Measurements from ENCODE around the gene DNAAF5. TPM values are rescaled to one million over a fixed set of nuclear protein-coding genes. Genes with fewer than 3 reads are reported as not detected.

DNAAF5 gene
- total and polyA plus RNA-seq, 9 of the 15 experiments (the other 6 are each of a cell fraction or from before 2014, with no cell fraction given) = 3.1 to 69.7 (median 19.1) TPM

DNA sequence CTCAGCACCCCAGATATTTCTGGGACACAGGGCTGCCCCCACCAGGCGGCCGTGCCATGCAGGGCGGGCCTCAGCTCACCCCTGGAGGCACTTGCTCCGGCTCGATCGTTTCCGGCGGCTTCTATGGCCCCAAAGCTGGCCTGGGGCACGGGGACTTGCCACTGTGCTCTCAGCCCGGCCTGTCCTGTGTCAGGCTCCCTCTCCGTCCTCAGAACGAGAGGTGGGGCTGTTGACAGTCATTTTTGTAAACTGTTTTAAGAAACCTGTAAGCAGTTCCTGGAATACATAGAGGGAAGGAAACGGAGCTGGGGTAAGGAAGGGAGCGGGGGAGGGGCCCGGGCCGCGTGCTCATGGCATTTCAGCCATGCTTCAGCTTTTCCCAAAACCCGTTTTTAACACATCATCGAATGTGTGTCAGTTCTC lies 31.3 kb downstream of the DNAAF5 start:
- Histone ChIP-seq H4K20me1 (replicated peaks; ENCODE audit: control insufficient read depth, insufficient read depth, low read length) (no peaks in the 10 kb centered on the region), H3K79me2 (ENCODE audit: control insufficient read depth, insufficient read depth, low read length) (no peaks in the 10 kb centered on the region), H3K9ac (ENCODE audit: insufficient read depth in 1 of 2, low read depth in 2 of 2, low read length in 2 of 2) (no peak overlapping the region), H3K27me3 (ENCODE audit: control insufficient read depth in 2 of 2, insufficient read depth in 2 of 2, low read length in 2 of 2) (no peaks in the 10 kb centered on the region), H3K4me1 (replicated peaks in 1 of 2; ENCODE audit: control insufficient read depth in 2 of 2, insufficient read depth in 2 of 2, low read length in 2 of 2) (peaks cover 0 to 16% of the 10 kb centered on the region in 2 experiments; a peak in 3 of 5 replicates), H3K9me1 (ENCODE audit: control insufficient read depth, insufficient read depth, low read length) (no peaks in the 10 kb centered on the region), H3K4me3 (no peak overlapping the region), H3K36me3 (ENCODE audit: control insufficient read depth, insufficient read depth, low read length) (peaks cover 84% of the 10 kb centered on the region; the same call in 2 of the 3 replicates), H3K27ac (ENCODE audit: extremely low read depth, low read depth, low read length) (no peak overlapping the region), H3K9me3 (replicated peaks; ENCODE audit: control insufficient read depth, insufficient read depth, low read depth, low read length) (no peaks in the 10 kb centered on the region), H2AFZ (ENCODE audit: low read depth, low read length) (no peak overlapping the region), H3K4me2 (ENCODE audit: insufficient read depth, low read length) (no peak overlapping the region)
- WGBS (ENCODE audit: insufficient coverage, low coverage, missing lambda C conversion rate) = 80% methylated on average over 19 of the region's 19 CpGs
- in situ Hi-C loops (cut with MboI) (no loop called here), intact Hi-C loops (cut with micrococcal nuclease) (no loop called here)
- DNase-seq (ENCODE audit: extremely low read depth in 1 of 4, low spot score in 3 of 4) (peak in 2 of 4 experiments; percentile 10 to 23), ATAC-seq (no peak), FAIRE-seq (no peak)
- BruUV-seq (replicated peaks) = no TSS peak
- ChIA-PET POLR2A (no interaction called here), CTCF (ENCODE audit: low intra/inter-chr PET ratio) (no interaction called here)
- TF ChIP-seq, protein P1, sequence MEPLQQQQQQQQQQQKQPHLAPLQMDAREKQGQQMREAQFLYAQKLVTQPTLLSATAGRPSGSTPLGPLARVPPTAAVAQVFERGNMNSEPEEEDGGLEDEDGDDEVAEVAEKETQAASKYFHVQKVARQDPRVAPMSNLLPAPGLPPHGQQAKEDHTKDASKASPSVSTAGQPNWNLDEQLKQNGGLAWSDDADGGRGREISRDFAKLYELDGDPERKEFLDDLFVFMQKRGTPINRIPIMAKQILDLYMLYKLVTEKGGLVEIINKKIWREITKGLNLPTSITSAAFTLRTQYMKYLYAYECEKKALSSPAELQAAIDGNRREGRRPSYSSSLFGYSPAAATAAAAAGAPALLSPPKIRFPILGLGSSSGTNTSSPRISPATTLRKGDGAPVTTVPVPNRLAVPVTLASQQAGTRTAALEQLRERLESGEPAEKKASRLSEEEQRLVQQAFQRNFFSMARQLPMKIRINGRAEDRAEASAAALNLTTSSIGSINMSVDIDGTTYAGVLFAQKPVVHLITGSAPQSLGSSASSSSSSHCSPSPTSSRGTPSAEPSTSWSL (CRISPR knock-in tag; IDR thresholded peaks at IDR 0.05; ENCODE audit: borderline replicate concordance) = no peak
- TF ChIP-seq CAMTA2 (CRISPR knock-in tag; conservative IDR thresholded peaks at IDR 0.05) (no peak), MAFG (tag; conservative IDR thresholded peaks at IDR 0.05) (no peak), SP1 (CRISPR knock-in tag; IDR thresholded peaks at IDR 0.05) (no peak), BRD9 (IDR thresholded peaks at IDR 0.05; ENCODE audit: low read depth, partially characterized antibody) (no peak), RFX1 (IDR thresholded peaks at IDR 0.05) (no peak), L3MBTL2 (IDR thresholded peaks at IDR 0.05) (peak; percentile 82), HSF4 (CRISPR knock-in tag; IDR thresholded peaks at IDR 0.05; ENCODE audit: borderline replicate concordance) (no peak)
- TF ChIP-seq, protein P2, sequence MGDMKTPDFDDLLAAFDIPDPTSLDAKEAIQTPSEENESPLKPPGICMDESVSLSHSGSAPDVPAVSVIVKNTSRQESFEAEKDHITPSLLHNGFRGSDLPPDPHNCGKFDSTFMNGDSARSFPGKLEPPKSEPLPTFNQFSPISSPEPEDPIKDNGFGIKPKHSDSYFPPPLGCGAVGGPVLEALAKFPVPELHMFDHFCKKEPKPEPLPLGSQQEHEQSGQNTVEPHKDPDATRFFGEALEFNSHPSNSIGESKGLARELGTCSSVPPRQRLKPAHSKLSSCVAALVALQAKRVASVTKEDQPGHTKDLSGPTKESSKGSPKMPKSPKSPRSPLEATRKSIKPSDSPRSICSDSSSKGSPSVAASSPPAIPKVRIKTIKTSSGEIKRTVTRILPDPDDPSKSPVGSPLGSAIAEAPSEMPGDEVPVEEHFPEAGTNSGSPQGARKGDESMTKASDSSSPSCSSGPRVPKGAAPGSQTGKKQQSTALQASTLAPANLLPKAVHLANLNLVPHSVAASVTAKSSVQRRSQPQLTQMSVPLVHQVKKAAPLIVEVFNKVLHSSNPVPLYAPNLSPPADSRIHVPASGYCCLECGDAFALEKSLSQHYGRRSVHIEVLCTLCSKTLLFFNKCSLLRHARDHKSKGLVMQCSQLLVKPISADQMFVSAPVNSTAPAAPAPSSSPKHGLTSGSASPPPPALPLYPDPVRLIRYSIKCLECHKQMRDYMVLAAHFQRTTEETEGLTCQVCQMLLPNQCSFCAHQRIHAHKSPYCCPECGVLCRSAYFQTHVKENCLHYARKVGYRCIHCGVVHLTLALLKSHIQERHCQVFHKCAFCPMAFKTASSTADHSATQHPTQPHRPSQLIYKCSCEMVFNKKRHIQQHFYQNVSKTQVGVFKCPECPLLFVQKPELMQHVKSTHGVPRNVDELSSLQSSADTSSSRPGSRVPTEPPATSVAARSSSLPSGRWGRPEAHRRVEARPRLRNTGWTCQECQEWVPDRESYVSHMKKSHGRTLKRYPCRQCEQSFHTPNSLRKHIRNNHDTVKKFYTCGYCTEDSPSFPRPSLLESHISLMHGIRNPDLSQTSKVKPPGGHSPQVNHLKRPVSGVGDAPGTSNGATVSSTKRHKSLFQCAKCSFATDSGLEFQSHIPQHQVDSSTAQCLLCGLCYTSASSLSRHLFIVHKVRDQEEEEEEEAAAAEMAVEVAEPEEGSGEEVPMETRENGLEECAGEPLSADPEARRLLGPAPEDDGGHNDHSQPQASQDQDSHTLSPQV (IDR thresholded peaks at IDR 0.05) = peak; percentile 72
- TF ChIP-seq, protein P3, sequence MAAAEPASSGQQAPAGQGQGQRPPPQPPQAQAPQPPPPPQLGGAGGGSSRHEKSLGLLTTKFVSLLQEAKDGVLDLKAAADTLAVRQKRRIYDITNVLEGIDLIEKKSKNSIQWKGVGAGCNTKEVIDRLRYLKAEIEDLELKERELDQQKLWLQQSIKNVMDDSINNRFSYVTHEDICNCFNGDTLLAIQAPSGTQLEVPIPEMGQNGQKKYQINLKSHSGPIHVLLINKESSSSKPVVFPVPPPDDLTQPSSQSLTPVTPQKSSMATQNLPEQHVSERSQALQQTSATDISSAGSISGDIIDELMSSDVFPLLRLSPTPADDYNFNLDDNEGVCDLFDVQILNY (CRISPR knock-in tag; IDR thresholded peaks at IDR 0.05) = no peak
- TF ChIP-seq, protein P4, sequence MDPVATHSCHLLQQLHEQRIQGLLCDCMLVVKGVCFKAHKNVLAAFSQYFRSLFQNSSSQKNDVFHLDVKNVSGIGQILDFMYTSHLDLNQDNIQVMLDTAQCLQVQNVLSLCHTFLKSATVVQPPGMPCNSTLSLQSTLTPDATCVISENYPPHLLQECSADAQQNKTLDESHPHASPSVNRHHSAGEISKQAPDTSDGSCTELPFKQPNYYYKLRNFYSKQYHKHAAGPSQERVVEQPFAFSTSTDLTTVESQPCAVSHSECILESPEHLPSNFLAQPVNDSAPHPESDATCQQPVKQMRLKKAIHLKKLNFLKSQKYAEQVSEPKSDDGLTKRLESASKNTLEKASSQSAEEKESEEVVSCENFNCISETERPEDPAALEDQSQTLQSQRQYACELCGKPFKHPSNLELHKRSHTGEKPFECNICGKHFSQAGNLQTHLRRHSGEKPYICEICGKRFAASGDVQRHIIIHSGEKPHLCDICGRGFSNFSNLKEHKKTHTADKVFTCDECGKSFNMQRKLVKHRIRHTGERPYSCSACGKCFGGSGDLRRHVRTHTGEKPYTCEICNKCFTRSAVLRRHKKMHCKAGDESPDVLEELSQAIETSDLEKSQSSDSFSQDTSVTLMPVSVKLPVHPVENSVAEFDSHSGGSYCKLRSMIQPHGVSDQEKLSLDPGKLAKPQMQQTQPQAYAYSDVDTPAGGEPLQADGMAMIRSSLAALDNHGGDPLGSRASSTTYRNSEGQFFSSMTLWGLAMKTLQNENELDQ (CRISPR knock-in tag; IDR thresholded peaks at IDR 0.05; ENCODE audit: borderline replicate concordance) = no peak

All from K562 (cell line).